DND-41 (cell line): ENCODE data around the gene LCMT2.
"Not testable (repeated sequence)": the region's sequence is repeated elsewhere in the genome, so short reads cannot be mapped to it uniquely, and the experiment has no call there.

Source experiments
- ATAC-seq: fragments of 200-7000 bp; cut with Tn5 transposase; 3 replicates; pipeline ENCODE4 v1.9.1; 2021; ENCODE audit warnings: low read depth; ENCODE audit not compliant: insufficient read depth
- DNase-seq: peaks from one replicate; pipeline ENCODE4 v3.0.0-alpha.2; 2020
- H2AFZ ChIP-seq: 2 replicates; pipeline ENCODE4 v1.6.0; 2012; ENCODE audit warnings: low read depth, low read length
- H3K27ac ChIP-seq: 2 replicates; pipeline ENCODE4 v1.5.1; 2012; ENCODE audit warnings: low read length, inconsistent platforms
- H3K27me3 ChIP-seq: fragments of 200-600 bp; sonication (generic); 2 replicates; pipeline ENCODE4 v1.6.0; 2012; ENCODE audit warnings: low read length, mild to moderate bottlenecking, inconsistent platforms; ENCODE audit not compliant: insufficient read depth, poor library complexity
- H3K36me3 ChIP-seq: 2 replicates; pipeline ENCODE4 v1.5.1; 2012; ENCODE audit warnings: low read length, inconsistent platforms; ENCODE audit not compliant: insufficient read depth
- H3K4me1 ChIP-seq: 2 replicates; pipeline ENCODE4 v1.5.1; 2012; ENCODE audit warnings: mild to moderate bottlenecking, low read length; ENCODE audit not compliant: insufficient read depth
- H3K4me2 ChIP-seq: 2 replicates; pipeline ENCODE4 v1.6.0; 2012; ENCODE audit warnings: mild to moderate bottlenecking, moderate library complexity, low read length, inconsistent platforms; ENCODE audit not compliant: insufficient read depth
- H3K4me3 ChIP-seq, 2 experiments: fragments of 200-600 bp in 1 of 2; shearing (Covaris generic) in 1 of 2; 2 replicates each; pipeline ENCODE4 v1.5.1; 2012 to 2016; ENCODE audit warnings: inconsistent platforms in 2 of 2, low read length in 2 of 2, mild to moderate bottlenecking in 2 of 2, low read depth in 1 of 2, moderate library complexity in 1 of 2
- H3K79me2 ChIP-seq: 2 replicates; pipeline ENCODE4 v1.6.0; 2012; ENCODE audit warnings: low read length, inconsistent platforms; ENCODE audit not compliant: insufficient read depth
- H3K9ac ChIP-seq: 2 replicates; pipeline ENCODE4 v1.6.0; 2012; ENCODE audit warnings: low read depth, mild to moderate bottlenecking, inconsistent platforms, low read length, moderate library complexity
- H3K9me3 ChIP-seq: 2 replicates; pipeline ENCODE4 v1.5.1; 2012; ENCODE audit warnings: low read length, moderate library complexity, mild to moderate bottlenecking, inconsistent platforms; ENCODE audit not compliant: insufficient read depth, severe bottlenecking
- H4K20me1 ChIP-seq: 2 replicates; pipeline ENCODE4 v1.6.0; 2012; ENCODE audit warnings: low read length; ENCODE audit not compliant: insufficient read depth
- EZH2 ChIP-seq: IDR thresholded peaks from 3 replicates; pipeline ENCODE4 v1.6.1; 2012; ENCODE audit warnings: borderline replicate concordance, low read depth, mild to moderate bottlenecking, moderate library complexity, low read length, inconsistent platforms; ENCODE audit not compliant: severe bottlenecking
- TF ChIP-seq, protein P1 (sequence below): IDR thresholded peaks from 2 replicates; pipeline ENCODE4 v1.5.1; 2012; ENCODE audit warnings: borderline replicate concordance, low read length, moderate library complexity, mild to moderate bottlenecking; ENCODE audit not compliant: poor library complexity, severe bottlenecking; ENCODE audit errors: extremely low read depth

The LCMT2 gene

DNA sequence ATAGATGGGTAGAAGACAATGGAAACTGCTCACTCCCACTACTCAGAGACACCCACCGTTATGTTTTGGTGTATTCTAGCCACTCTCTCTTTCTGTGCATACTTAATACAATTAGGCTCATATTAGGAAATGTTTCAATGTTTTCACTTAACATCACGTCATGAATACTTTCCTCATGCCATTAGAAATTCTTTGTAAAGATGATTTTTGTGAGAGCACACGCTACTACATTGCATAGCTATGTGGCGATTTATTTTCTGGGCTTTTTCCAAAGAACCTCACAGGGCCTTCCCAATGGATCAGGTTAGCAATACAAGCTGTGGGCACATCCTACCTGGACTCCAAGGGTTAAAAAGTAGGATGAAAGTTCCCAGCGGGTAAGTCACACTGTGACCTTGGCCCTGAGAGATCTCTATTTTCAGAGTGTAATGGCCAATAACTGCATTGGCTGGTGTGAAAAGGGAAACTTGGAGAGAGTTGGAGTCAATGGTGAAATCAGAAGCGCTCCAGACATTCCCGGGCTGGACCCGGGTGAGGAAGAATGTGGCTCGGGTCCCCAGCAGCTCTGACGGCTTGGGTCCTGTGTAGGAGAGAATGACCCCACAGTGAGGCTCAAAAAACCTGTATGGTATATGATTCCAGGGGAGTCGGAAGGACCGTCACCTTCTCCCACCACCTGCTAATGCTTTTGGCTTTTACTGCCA lies 37.8 kb downstream of the LCMT2 start:
- Histone ChIP-seq H3K4me3 (no peak overlapping the region), H3K4me1 (no peaks in the 10 kb centered on the region), H3K36me3 (no peaks in the 10 kb centered on the region), H3K4me2 (no peak overlapping the region), H3K27ac (no peak overlapping the region), H3K9ac (no peak overlapping the region), H4K20me1 (no peaks in the 10 kb centered on the region), H3K27me3 (no peaks in the 10 kb centered on the region), H3K79me2 (no peaks in the 10 kb centered on the region), H3K9me3 (no peaks in the 10 kb centered on the region), H2AFZ (no peak overlapping the region)
- TF ChIP-seq EZH2: no peak
- TF ChIP-seq, protein P1, sequence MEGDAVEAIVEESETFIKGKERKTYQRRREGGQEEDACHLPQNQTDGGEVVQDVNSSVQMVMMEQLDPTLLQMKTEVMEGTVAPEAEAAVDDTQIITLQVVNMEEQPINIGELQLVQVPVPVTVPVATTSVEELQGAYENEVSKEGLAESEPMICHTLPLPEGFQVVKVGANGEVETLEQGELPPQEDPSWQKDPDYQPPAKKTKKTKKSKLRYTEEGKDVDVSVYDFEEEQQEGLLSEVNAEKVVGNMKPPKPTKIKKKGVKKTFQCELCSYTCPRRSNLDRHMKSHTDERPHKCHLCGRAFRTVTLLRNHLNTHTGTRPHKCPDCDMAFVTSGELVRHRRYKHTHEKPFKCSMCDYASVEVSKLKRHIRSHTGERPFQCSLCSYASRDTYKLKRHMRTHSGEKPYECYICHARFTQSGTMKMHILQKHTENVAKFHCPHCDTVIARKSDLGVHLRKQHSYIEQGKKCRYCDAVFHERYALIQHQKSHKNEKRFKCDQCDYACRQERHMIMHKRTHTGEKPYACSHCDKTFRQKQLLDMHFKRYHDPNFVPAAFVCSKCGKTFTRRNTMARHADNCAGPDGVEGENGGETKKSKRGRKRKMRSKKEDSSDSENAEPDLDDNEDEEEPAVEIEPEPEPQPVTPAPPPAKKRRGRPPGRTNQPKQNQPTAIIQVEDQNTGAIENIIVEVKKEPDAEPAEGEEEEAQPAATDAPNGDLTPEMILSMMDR: no peak
- no peak for DNase-seq
- ATAC-seq: no peak

DNA sequence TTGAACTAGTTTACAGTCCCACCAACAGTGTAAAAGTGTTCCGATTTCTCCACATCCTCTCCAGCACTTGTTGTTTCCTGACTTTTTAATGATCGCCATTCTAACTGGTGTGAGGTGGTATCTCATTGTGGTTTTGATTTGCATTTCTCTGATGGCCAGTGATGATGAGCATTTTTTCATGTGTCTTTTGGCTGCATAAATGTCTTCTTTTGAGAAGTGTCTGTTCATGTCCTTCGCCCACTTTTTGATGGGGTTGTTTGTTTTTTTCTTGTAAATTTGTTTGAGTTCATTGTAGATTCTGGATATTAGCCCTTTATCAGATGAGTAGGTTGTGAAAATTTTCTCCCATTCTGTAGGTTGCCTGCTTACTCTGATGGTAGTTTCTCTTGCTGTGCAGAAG lies 40.7 kb downstream of the LCMT2 start:
- H3K4me1 ChIP-seq, H3K9me3 ChIP-seq, H3K27ac ChIP-seq, H4K20me1 ChIP-seq, H2AFZ ChIP-seq, ATAC-seq, H3K27me3 ChIP-seq, H3K4me2 ChIP-seq, DNase-seq, H3K9ac ChIP-seq, H3K36me3 ChIP-seq, H3K79me2 ChIP-seq, H3K4me3 ChIP-seq: not testable (repeated sequence)

DNA sequence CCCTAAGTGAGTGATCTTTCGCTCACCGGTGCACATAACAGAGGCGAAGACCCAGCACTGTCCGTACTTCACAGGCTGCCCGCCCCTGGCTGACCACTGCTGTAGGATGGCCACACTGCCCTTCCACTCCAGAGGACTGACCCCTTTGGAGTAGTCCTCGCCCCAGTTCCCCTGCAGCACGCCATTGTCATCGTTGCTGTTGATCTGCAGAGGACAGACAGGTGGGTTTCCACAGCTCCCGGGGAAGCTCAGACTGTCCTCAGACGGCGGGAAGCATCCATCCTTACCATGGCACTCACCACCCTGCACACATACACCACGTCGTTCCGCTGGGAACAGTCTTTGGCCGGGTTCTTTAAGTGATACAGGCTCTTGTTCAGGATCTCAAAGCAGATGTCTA lies 43.1 kb downstream of the LCMT2 start:
- no peak for TF ChIP-seq EZH2
- TF ChIP-seq, protein P1: no peak
- Histone ChIP-seq H4K20me1 (no peaks in the 10 kb centered on the region), H3K4me3 (no peak overlapping the region), H3K9ac (no peak overlapping the region), H3K36me3 (no peaks in the 10 kb centered on the region), H3K79me2 (no peaks in the 10 kb centered on the region), H3K27me3 (no peaks in the 10 kb centered on the region), H2AFZ (no peak overlapping the region), H3K4me1 (no peaks in the 10 kb centered on the region), H3K27ac (no peak overlapping the region), H3K9me3 (no peaks in the 10 kb centered on the region), H3K4me2 (no peak overlapping the region)
- no peak for DNase-seq
- ATAC-seq: no peak

DNA sequence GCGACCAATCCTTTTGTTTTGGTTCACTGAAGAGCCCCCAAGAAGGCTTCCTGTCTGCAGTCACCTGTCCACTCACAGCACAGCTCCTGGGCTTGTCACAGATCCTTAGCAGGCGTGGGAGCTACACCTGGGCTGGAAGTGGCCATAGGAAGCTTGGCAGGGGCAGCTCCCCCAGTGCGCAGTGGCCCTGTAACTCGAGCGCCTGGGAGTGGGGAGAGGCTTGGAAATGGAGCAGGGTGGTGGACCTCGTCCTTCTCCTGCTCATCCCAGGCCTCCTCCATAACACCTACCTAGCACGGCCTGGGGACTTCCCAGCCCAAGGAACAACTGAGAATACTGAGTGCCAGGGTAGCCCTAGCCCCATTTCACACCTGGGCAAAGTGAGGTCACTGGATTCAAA lies 44.3 kb downstream of the LCMT2 start:
- H3K79me2 ChIP-seq: no peaks in the 10 kb centered on the region
- no peak overlapping the region for H3K9ac ChIP-seq
- no peaks in the 10 kb centered on the region for H3K9me3 ChIP-seq
- no peaks in the 10 kb centered on the region for H3K36me3 ChIP-seq
- no peak overlapping the region for H3K27ac ChIP-seq
- no peak overlapping the region for H3K4me3 ChIP-seq
- no peak for ATAC-seq
- H3K4me1 ChIP-seq: no peaks in the 10 kb centered on the region
- H3K27me3 ChIP-seq: no peaks in the 10 kb centered on the region
- H3K4me2 ChIP-seq: no peak overlapping the region
- DNase-seq: no peak
- TF ChIP-seq EZH2: no peak
- TF ChIP-seq, protein P1: no peak
- no peaks in the 10 kb centered on the region for H4K20me1 ChIP-seq
- 0 out of 2 replicates have a peak overlapping the region, but pooled peaks have one; percentile 45 for H2AFZ ChIP-seq
